HG03103 (cell line): ENCODE data around the gene MATN1.

Experiments
- ATAC-seq: cut with Tn5 transposase; IDR thresholded peaks from one replicate; pipeline ENCODE4 v1.9.1; 2021; ENCODE audit warnings: low read depth; ENCODE audit not compliant: unreplicated experiment

MATN1 gene

DNA sequence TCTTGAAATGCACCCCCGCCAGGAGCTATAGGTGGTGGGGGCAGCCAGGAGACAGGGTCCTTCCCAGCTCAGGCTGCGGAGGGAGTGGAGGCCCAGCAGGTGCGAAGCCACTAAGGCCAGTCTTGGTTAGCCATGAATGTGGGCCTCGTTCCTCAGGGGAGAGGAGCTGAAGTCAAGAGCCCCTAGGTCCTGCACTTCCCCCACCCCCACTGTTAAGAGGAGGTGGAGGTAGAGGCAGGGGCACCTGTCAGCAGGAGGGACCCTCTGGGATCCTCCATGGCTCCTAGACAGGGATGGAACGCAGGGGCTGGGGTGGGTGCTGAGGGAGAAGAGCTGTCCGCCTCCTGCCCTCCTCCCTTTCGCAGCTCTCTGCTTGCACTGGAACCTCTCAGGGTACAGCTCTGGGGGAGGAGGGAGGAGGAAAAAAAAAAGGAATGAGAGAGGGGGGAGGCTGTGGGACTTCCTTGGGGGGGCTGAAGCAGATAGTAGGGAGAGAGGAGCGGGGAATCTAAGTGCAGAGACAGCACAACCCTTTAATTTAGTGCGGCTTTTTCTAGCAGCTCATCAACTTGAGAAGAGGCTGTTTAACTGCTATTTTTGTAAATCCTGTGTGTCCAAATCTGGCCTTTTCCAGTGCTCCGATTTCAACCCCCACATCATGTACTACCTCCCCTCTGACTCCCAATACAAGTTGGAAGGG, 37.0 kb downstream of the MATN1 start:
- ATAC-seq: no peak

- ATAC-seq: no peak
Observed at GRCh38 chr1:30685796-30686165, 37.6 kb downstream of the MATN1 start.

DNA sequence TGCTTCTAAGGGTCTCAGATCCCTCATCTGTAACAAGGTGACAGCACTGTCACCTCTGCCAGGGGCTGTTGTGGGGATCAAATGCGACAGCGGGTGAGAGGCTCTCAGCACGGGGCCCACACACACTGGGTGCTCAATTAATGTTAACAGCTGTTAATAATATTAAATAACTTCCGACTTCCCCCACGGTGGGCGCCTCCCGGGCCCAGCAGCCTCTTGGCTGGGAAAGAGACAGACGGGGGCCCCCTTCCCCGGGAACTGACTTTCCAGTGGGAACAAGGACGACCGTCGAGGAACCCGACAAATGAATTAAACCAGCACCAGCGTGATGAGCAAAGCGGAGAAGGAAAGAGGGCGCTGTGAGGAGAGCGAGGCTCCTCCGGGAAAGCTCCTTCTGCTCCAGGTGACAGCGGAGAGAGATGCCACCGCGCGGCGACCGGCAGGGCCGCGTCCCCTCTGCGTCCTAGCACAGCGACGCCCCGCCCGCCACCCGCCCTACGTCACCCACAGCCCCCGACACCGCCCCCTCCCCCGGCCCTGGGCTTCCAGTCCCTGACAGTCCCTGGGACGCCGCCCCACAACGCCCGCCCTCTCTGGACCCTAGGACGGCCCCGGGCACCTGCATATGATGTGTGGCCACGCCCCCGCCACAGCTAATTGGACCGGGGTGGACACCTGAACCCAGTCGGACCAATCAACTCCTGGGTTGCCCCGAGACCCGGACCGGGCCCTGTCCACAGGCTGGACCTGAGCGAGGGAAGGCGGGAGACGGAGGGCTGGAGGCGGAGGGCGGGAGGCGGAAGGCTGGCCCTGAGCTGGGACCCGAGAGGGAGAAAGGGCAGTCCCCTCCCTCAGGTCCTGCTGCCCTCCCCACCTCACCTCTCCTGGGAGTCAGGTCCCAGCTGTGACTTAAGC, 38.2 kb downstream of the MATN1 start:
- no peak for ATAC-seq

DNA sequence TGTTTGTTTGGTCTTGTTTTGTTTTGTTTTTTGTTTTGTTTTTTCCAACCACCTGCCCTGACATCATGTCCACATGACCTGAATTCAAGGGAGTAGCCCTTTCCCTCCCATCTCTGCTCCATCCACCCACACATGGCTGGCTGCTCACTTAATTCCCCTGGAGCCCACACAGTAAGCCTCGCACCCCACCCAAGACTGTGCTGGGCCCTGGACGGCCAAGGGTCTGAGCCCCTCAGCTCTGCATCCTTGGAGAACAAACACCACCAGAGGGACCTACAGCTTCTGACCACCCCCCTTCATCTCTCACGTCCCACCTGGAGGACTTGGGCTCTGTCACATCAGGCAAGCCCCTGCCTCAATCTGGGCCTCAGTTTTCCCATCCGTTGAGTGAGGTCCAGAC, 39.1 kb downstream of the MATN1 start:
- no peak for ATAC-seq

GRCh38 chr1:30683699-30684098, 39.7 kb downstream of the MATN1 start:
- ATAC-seq: no peak

DNA sequence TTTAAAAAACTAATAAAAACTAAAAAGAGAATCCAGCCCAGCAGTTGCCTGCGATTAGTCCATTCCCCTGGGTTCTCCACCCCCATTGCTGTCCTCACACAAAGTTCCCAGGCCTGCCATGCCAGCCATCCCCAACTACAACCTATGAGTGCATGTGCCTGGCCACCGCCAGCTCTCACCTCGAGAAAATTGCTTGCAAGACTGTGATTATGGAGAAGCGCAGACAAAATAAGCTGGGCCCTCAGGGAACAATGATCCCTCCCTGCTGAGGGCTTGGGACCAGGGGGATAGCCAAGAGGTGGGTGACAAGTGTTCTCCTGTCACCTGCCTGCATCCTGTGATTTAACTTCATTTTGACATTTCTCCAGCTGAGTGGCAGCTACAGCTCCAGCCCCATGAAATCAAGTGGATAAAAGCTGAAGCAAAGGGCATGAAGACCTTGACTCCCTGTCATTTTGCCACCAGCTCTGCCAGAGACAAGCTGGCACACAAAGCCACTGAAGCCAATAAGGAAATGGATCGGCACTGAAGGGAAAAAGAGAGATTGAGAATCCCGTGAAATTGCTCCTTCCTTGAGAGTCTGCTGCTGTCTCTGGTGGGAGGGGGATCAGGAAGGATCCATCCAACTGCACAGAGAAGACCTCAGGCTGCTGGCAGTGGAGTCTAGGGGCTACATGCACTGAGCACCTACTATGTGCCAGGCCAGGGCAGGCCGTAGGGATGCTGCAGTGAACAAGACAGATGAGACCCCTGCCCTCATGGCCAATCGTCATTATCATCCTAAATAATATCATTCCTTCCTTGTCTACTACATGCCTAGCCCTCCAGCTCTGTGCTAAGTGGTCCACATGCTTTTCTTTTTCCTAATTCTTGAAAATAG, 40.7 kb downstream of the MATN1 start:
- no peak for ATAC-seq

GRCh38 chr1:30681782-30682181, 41.6 kb downstream of the MATN1 start:
- no peak for ATAC-seq

DNA sequence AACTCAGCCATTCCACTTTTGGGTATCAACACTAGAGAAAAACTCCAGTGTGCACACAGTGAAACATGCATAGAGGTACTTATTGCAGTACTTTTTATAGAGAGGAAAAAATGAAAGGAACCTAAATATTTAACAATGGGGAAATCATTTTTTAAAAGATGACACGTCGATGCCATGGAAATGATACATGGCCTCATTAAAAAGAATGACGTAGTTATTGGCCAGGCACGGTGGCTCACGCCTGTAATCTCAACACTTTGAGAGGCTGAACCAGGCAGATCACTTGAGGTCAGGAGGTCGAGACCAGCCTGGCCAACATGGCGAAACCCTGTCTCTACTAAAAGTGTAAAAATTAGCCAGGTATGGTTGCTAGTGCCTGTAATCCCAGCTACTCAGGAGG, 42.5 kb downstream of the MATN1 start:
- no peak for ATAC-seq

DNA sequence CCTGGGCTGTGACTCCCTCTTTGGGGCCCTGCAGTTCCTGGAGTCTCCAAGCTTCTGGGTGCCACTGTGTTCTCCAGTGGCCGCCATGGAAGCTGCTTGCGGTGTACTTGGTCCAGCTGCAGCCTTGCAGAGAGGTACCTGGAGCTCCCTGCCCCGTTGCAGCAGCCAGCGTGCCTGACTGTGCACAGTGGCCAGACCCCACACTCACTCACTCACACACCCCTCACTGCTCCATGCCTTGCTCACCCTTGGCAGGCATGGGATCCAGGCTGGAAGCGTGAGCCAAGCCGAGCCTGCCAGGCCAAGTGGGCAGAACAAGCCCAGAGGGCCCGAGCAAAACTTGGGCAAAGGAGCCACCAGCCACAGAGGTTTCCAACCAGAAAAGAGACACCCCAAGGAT, 43.0 kb downstream of the MATN1 start:
- no peak for ATAC-seq

- ATAC-seq: no peak
Observed at GRCh38 chr1:30679976-30680305, 43.4 kb downstream of the MATN1 start.

DNA sequence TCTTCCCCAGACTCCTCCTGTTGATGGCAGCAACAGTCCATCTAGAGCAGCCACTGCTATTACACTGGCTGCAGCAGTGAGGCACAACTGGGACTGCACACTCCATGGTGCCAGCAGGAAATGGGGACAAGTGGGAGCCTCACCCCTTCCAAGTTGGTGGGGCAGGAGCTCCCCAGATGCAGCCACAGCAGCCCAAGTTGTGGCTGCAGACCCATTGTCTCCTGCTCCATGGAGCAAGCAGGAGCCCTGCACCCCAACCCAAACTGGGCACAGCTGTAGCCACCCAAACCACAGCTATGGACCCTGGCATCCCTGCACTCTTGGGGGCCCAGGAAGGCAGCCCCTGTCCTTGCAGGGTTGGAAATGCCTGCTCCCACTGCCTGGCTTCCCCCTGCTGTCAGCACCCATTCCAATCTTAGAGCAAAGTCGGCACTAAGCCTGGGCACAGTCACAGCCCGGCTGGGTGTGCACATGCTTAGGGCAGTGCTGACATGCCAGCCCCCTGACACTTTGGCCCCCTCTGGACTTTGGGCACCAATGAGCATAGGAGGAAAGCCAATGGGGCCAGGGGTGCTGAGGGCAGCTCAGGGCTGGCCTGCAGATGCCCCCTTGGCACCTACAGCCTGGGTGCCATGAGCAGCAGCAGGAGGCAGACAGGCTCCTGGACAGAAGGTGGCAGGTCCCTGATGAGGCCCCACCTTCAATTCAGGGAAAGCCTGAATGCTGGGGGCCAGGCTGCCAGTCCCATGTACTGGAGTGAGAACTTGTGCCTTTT, 44.0 kb downstream of the MATN1 start:
- ATAC-seq: no peak

- ATAC-seq: no peak
Observed at GRCh38 chr1:30678209-30678608, 45.2 kb downstream of the MATN1 start.

DNA sequence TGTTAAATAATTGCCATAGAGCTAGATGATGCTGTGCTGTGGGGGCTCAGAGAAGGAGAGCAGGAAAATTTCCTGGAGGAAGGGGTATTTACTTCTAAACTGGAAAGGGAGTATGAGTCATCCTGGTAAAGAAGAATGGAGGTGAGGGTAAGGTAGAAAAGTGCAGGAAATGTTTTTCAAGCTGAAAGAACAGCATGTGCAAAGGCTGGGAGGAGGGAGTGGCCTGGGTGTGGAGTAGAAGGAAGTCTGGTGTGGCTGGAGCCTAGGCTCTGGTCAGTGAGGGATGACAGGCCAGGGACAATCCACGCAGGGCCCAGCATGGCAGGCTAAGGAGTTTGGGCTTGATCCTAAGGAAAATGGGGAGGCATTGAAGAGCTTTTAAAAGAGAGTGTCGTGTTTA, 45.9 kb downstream of the MATN1 start:
- ATAC-seq: no peak

DNA sequence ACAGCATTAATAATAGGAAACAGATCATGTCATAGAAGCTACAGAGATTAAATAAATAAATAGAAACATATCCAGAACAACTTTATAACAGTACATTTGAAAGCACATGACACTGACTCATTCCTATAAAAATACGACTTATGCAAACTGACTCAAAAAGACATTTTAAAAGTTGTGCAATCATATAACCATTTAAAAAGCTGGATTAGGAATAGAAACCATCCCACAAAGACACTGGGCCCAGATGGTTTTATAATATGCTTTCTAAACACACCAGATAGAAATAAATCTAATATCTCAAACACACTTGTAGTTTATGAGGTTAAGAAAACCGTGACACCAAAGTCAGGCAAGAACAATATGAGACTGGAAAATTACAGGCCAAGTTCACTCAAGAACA, 47.6 kb downstream of the MATN1 start:
- no peak for ATAC-seq

DNA sequence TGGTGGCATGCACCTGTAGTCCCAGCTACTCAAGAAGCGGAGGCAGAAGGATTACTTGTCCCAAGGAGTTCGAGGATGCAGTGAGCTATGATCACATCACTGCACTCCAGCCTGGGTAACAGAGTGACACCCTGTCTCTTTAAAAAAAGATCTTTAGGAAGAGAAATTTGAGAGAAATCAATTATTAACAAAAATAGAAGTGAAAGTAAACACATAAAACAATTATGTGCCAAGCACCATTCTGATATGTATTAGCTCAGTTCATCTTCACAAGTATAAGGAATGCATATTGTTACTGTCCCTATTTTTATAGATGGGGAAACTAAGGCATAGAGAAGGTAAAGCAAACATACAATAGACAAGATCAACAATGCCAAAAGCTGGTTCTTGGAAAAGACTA, 48.1 kb downstream of the MATN1 start:
- ATAC-seq: no peak

DNA sequence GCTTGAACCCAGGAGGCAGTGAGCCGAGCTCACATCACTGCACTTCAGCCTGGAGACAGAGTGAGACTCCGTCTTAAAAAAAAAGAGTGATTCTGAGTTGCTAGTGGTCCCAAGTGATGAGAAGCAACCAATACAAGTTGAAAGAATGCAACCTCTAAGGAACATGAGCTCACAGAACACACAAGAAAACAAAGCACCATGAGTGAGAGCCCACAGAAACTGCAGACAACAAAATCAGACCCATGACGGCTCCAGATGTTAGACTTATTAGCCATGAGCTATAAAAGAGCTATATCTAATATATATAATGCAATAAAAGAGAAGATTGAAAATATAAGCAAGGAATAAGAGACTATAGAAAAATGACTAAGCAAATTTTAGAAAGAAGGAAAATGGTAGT, 50.0 kb downstream of the MATN1 start:
- ATAC-seq: no peak

GRCh38 chr1:30672661-30673060, 50.7 kb downstream of the MATN1 start:
- ATAC-seq: no peak

DNA sequence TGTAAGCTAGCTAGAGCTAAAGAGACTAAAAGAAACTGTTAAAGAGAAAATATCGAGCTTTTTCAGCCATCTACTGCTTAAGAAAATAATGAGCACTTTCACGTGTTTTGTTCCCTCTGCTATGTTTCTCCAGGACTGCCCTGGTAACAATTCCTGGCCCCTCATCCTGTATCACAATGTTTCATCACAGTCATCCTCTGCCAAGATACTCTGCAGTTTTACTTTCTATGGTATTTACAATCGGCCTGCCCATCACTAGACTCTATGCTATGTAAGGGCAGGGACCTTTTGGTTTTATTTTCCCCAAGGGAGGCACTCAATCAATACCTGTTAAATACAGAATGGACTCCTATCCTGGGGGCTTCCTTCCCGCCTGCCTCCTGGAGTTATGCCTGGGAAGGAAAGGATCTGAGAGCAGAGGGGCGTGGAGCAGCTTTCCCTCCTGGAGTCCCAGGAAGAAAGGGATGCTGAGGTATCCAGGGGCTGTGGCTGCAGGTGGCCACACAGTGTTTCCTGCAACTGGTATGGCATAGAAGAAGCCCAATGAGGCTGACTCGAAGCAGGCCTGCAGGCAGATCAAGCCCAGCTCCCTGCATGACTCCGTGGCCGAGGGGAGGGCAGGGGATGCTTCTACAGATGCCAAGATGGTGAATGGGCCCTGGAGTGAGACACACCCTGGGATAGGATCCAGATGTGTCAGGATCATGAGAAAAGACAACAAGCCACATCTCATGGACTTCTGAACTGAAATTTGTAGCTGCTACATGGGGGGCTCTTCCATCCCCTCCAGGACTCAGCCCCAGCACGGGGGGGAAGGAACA, 52.9 kb downstream of the MATN1 start:
- ATAC-seq: no peak

DNA sequence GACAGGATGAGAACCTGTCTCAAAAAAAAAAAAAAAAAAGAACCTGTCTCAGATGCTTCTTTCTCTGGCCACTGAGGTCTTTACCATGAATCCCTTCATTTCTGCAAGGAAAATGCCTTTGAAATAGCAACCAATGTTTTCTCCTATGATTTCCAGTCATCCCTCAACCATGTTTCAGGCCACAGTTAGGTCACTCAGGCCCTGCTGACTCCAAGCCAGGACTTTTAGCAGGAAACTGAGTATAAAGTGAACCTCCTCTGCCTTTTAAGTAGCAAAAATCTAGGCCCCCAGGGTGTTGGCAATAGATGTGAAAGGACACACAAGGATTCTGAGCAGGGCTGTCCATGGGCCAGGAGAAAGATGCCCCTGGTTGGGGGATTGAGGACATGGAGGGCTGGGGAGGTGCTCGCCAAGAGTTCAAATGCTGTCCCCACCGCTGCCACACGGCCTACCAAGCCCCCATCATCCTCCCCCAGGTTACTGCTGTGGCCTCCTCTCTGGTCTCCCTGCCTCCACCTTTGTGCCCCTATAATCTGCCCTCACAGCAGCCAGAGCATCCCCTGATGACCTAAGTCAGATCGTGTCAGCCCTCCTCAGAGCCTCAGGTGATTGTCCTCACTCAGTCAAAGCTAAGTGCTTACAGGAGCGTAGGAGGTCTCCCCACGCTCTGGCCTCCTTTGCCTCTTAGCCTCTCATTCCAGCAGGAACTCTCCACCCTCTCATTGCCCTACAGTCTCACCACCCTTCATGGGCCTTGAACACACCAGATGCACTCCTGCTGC, 54.6 kb downstream of the MATN1 start:
- ATAC-seq: no peak
